ENCODE results near the gene KLF6. TPM values are rescaled to one million over a fixed set of nuclear protein-coding genes. Genes with fewer than 3 reads are reported as not detected.

The KLF6 gene
- total and polyA plus RNA-seq, 2 of the 4 experiments (the other 2 are of a cell fraction), result 69.0 to 123 TPM

DNA sequence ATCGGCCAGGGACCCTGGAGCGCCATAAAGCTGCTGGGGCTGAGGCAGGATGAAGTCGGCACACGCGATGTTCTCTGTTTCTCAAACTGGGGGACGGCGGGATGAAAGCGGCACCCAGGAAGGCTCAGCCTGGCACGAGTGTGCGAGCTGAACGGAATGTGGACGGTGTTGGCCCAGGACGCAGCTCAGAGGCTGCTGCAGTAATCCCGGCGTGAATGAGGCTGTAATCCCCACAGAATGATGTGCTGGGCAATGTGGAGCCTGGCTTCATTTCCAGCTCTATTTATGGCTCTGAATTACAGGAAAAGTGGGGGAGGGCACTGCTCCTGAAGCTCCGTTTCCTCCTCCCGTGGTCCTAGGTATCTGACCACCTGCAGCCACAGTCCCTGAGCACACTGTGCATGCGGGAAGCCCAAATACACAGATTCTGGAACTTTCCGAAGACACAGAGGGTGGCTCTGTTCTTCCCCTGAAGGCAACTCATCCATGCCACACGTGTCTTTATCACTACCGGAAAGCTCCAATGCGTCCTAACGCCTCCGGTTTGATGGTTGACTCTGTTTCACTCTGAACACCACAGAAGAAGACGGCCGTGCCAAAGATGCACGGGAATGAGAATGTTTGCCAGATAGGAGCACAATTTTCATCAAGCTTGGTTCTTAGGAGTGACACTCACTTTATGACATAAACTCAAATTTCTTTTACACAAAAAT, 37.6 kb downstream of the KLF6 start (continued):
- no peak for TF ChIP-seq MXI1 (IDR thresholded peaks at IDR 0.05; ENCODE audit: borderline replicate concordance, low read depth, low read length)

DNA sequence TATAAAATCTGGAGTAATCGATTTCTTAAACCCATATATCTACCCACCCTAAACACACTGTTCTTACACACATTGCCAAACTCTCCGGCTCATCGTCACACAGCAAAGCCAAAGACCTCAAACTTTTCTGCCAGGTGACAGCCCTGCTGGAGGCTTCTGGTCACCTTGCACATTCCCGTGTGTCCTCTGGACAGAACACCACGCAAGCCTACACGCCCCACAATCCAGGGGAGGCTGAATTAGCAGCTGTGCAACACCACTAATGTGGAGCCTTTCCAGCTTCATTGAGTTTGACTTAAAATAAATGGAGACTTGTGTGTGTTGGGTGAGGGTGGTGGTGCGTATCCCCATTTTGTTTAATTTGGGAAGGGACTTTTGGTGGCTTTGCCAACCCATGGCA, 38.4 kb downstream of the KLF6 start:
- Histone ChIP-seq H2AK9ac (replicated peaks; ENCODE audit: low read depth, low read length, poor library complexity) (no peak overlapping the region), H3K18ac (ENCODE audit: low read depth, low read length) (no peak overlapping the region), H2AFZ (replicated peaks; ENCODE audit: low read length, poor library complexity) (no peak overlapping the region), H3K23ac (ENCODE audit: low read depth, low read length) (no peak overlapping the region), H3K27me3 (ENCODE audit: control insufficient read depth, insufficient read depth, low read length) (no peaks in the 10 kb centered on the region), H2BK5ac (ENCODE audit: low read depth, low read length, poor library complexity, severe bottlenecking) (no peak overlapping the region), H3K4ac (ENCODE audit: low read depth, low read length) (no peak overlapping the region), H4K5ac (ENCODE audit: low read depth, low read length) (no peak overlapping the region), H3K4me3 (ENCODE audit: insufficient read depth, low read depth, low read length) (no peak overlapping the region), H2BK120ac (ENCODE audit: low read depth, low read length) (no peak overlapping the region), H4K8ac (ENCODE audit: low read depth in 2 of 2, low read length in 2 of 2) (no peak overlapping the region), H3K9ac (ENCODE audit: low read depth, low read length) (no peak overlapping the region), H2AK5ac (ENCODE audit: low read depth, low read length) (no peak overlapping the region), H3K14ac (replicated peaks; ENCODE audit: low read depth, low read length) (no peak overlapping the region), H3K9me3 (ENCODE audit: control insufficient read depth, insufficient read depth, low read length) (no peaks in the 10 kb centered on the region), H3K9me1 (ENCODE audit: insufficient read depth, low read length) (peaks cover 4% of the 10 kb centered on the region; the same call in 1 of the 2 replicates), H4K20me1 (ENCODE audit: insufficient read depth, low read length) (no peaks in the 10 kb centered on the region), H3K36me3 (ENCODE audit: control insufficient read depth, insufficient read depth, low read length) (no peaks in the 10 kb centered on the region), H3K4me1 (ENCODE audit: control insufficient read depth, insufficient read depth, low read length) (peaks cover 11% of the 10 kb centered on the region), H2BK15ac (ENCODE audit: low read depth, low read length) (no peak overlapping the region), H3K79me1 (ENCODE audit: low read depth in 1 of 2, low read length in 2 of 2) (no peaks in the 10 kb centered on the region; a peak in 1 of 4 replicates), H2BK20ac (ENCODE audit: low read depth, low read length) (no peak overlapping the region), H4K91ac (ENCODE audit: insufficient read depth, low read depth, low read length) (no peak overlapping the region), H3K27ac (ENCODE audit: insufficient read depth, low read length) (no peak overlapping the region), H3K4me2 (ENCODE audit: low read depth, low read length) (no peak overlapping the region), H3K56ac (ENCODE audit: extremely low read depth, insufficient read depth, low read length) (no peak overlapping the region)
- dilution Hi-C loops (cut with HindIII; ENCODE audit: low sequenced_read_pairs, unreplicated experiment) (no loop called here), in situ Hi-C loops (cut with MboI; ENCODE audit: low sequenced_read_pairs) (no loop called here), intact Hi-C loops (cut with micrococcal nuclease) (no loop called here)
- CTCF ChIA-PET, result no interaction called here
- no TSS peak for BruUV-seq (replicated peaks)
- 80% methylated on average over 1 of the region's 7 CpGs; no CpG with 5 or more reads in 1 of the 2 experiments for WGBS, 2 experiments (ENCODE audit: extremely low coverage in 2 of 2, insufficient read length in 1 of 2)
- ATAC-seq (ENCODE audit: low read depth) (no peak), DNase-seq (no peak)
- TF ChIP-seq SMC3 (IDR thresholded peaks at IDR 0.05; ENCODE audit: low read depth, low read length) (no peak), POLR2A (IDR thresholded peaks at IDR 0.05; ENCODE audit: low read depth, low read length) (no peak), CEBPB (IDR thresholded peaks at IDR 0.05; ENCODE audit: low read depth, low read length) (no peak), RAD21 (IDR thresholded peaks at IDR 0.05; ENCODE audit: low read length) (no peak)
- POLR2A ChIA-PET (ENCODE audit: unreplicated experiment), result no interaction called here
